ENCODE results near the gene TRPV6. TPM values are rescaled to one million over a fixed set of nuclear protein-coding genes. Genes with fewer than 3 reads are reported as not detected.

TRPV6 gene
- total RNA-seq, 3 donors from 2014 or later (not counting 1 experiment from before 2014, with no cell fraction given) = not detected

DNA sequence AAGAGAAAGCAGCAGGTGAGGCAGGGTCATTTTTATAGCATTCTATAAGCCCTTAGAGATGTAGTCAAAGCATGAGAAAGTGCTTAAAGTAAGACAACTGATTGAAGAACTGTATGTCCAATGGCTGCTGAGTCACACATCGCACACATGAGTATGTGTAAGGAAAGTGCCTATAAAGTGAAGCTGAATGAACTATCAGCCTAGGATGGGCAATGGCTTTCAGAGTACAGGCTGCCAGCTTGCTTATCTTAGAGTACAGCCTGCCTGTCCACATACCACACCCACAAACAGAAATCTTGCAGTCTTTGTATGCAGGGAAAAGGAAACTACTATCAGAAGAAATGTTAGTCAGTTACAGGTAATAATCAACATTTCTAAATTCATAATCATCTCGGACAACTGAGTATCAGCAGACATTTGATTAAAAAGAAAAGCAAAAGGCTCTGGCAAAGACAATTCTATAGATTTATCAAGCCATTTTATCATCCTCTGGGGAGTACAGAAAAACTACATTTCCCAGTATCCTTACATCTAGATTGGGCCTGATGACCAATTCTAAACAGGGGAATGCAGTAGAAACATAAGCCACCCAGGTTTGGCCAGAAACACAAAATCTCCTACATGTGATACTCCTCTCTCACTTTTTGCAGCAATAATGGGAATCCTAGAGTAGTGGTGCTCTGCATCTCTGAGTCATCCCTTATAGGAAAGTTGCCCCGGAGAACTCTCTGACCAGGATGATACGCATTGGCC is 46.9 kb downstream of the TRPV6 start:
- no peak for DNase-seq
- Histone ChIP-seq H3K4me3 (ENCODE audit: low read length) (no peak overlapping the region), H3K27ac (ENCODE audit: low read length) (no peak overlapping the region), H3K36me3 (ENCODE audit: control insufficient read depth, insufficient read depth, low read length) (no peaks in the 10 kb centered on the region), H3K9me3 (ENCODE audit: control insufficient read depth, insufficient read depth, low read length) (no peaks in the 10 kb centered on the region), H3K27me3 (ENCODE audit: control insufficient read depth, insufficient read depth, low read length) (no peaks in the 10 kb centered on the region), H3K4me1 (ENCODE audit: control insufficient read depth, insufficient read depth, low read length) (no peaks in the 10 kb centered on the region)
- Mint-ChIP-seq H3K4me3 (no peak overlapping the region), H3K36me3 (no peaks in the 10 kb centered on the region), H3K27me3 (ENCODE audit: low read depth in 2 of 2) (no peaks in the 10 kb centered on the region), H3K27ac (no peak overlapping the region), H3K4me1 (no peaks in the 10 kb centered on the region), H3K9me3 (no peaks in the 10 kb centered on the region)
- intact Hi-C loops (cut with micrococcal nuclease) = loop anchor here (10.0 kb wide), 1 partner anchor 64 kb away; the partner anchor contains the start of gene PRSS2
- TF ChIP-seq, protein P1, sequence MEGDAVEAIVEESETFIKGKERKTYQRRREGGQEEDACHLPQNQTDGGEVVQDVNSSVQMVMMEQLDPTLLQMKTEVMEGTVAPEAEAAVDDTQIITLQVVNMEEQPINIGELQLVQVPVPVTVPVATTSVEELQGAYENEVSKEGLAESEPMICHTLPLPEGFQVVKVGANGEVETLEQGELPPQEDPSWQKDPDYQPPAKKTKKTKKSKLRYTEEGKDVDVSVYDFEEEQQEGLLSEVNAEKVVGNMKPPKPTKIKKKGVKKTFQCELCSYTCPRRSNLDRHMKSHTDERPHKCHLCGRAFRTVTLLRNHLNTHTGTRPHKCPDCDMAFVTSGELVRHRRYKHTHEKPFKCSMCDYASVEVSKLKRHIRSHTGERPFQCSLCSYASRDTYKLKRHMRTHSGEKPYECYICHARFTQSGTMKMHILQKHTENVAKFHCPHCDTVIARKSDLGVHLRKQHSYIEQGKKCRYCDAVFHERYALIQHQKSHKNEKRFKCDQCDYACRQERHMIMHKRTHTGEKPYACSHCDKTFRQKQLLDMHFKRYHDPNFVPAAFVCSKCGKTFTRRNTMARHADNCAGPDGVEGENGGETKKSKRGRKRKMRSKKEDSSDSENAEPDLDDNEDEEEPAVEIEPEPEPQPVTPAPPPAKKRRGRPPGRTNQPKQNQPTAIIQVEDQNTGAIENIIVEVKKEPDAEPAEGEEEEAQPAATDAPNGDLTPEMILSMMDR (IDR thresholded peaks at IDR 0.05) = no peak
- 83% methylated on average over 4 of the region's 4 CpGs for WGBS (ENCODE audit: insufficient coverage)
- ATAC-seq = no peak

DNA sequence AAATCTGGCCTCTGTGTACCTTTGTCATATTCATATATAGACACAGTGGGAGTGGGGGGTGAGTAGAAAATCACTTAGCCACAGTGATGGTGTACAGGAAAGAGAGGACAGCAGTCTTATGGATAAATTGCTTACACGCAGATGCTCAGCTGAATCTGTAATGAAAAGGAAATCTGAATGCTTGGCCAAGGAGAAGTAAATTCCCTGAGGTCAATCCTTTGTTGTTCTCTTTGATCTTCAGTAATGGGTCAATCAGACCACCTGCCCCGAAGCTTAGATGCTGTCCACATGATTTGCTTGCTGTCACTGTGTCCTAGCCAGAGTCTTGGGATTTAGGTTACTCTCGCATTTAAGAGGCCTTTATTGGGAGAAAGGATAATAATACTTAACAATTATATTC is 49.1 kb downstream of the TRPV6 start:
- H3K4me3 ChIP-seq (ENCODE audit: low read length) = no peak overlapping the region
- Mint-ChIP-seq H3K36me3 (no peaks in the 10 kb centered on the region), H3K4me1 (no peaks in the 10 kb centered on the region), H3K4me3 (no peak overlapping the region), H3K27me3 (ENCODE audit: low read depth in 2 of 2) (peaks cover 0 to 2% of the 10 kb centered on the region in 2 donors), H3K9me3 (no peaks in the 10 kb centered on the region), H3K27ac (no peak overlapping the region)
- WGBS (ENCODE audit: insufficient coverage) = 85% methylated on average over 2 of the region's 3 CpGs
- H3K4me1 ChIP-seq (ENCODE audit: control insufficient read depth, insufficient read depth, low read length) = no peaks in the 10 kb centered on the region
- DNase-seq (no peak), ATAC-seq (no peak)
- TF ChIP-seq, protein P1 (IDR thresholded peaks at IDR 0.05) = no peak
- no peaks in the 10 kb centered on the region for H3K9me3 ChIP-seq (ENCODE audit: control insufficient read depth, insufficient read depth, low read length)
- no peaks in the 10 kb centered on the region for H3K27me3 ChIP-seq (ENCODE audit: control insufficient read depth, insufficient read depth, low read length)
- no peaks in the 10 kb centered on the region for H3K36me3 ChIP-seq (ENCODE audit: control insufficient read depth, insufficient read depth, low read length)
- H3K27ac ChIP-seq (ENCODE audit: low read length) = no peak overlapping the region
- intact Hi-C loops (cut with micrococcal nuclease) = loop anchor here (10.0 kb wide), 1 partner anchor 62 kb away; the partner anchor contains the start of gene PRSS2

DNA sequence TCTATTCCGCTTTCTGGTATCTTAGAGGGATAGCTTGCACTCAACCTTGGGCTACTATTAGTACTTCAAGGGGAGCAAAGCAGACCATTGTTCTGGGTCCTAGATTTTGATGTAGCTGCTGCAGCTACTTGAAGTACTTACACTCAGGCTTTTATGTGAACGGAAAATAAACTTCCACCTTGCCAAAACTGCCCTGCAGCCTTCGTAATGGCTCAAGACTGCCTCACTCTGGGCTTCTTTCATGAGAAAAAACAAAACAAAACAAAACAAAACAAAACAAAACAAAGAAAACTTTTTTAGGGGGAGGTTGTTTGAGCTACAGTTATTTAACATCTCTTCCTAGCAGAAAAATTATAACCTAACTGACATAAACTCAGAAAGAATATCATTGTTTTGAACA is 50.1 kb downstream of the TRPV6 start:
- no peak overlapping the region for H3K4me3 Mint-ChIP-seq
- H3K36me3 Mint-ChIP-seq = no peaks in the 10 kb centered on the region
- Histone ChIP-seq H3K4me3 (ENCODE audit: low read length) (no peak overlapping the region), H3K9me3 (ENCODE audit: control insufficient read depth, insufficient read depth, low read length) (no peaks in the 10 kb centered on the region), H3K27ac (ENCODE audit: low read length) (no peak overlapping the region), H3K4me1 (ENCODE audit: control insufficient read depth, insufficient read depth, low read length) (no peaks in the 10 kb centered on the region), H3K36me3 (ENCODE audit: control insufficient read depth, insufficient read depth, low read length) (no peaks in the 10 kb centered on the region), H3K27me3 (ENCODE audit: control insufficient read depth, insufficient read depth, low read length) (no peaks in the 10 kb centered on the region)
- DNase-seq (peak in 1 of 2 donors; percentile 58), ATAC-seq (no peak)
- intact Hi-C loops (cut with micrococcal nuclease) = loop anchor here (10.0 kb wide), 1 partner anchor 61 kb away; the partner anchor contains the start of gene PRSS2
- peaks cover 0 to 11% of the 10 kb centered on the region in 2 donors for H3K27me3 Mint-ChIP-seq (ENCODE audit: low read depth in 2 of 2)
- H3K9me3 Mint-ChIP-seq = no peaks in the 10 kb centered on the region
- TF ChIP-seq, protein P1 (IDR thresholded peaks at IDR 0.05) = no peak
- H3K4me1 Mint-ChIP-seq = no peaks in the 10 kb centered on the region
- 47% methylated on average over 3 of the region's 3 CpGs for WGBS (ENCODE audit: insufficient coverage)
- no peak overlapping the region for H3K27ac Mint-ChIP-seq

All from natural killer cell (primary cell).